GM19023 (cell line): ENCODE data around the gene KIF17.
A peak's percentile ranks its signal among the peaks of the same experiment; 100 is the strongest.

Experiments
- ATAC-seq: cut with Tn5 transposase; IDR thresholded peaks from one replicate; pipeline ENCODE4 v1.9.1; 2021; ENCODE audit warnings: mild to moderate bottlenecking, moderate library complexity; ENCODE audit not compliant: unreplicated experiment

The KIF17 gene

GRCh38 chr1:20712215-20712577 is 5.6 kb downstream of the KIF17 start:
- ATAC-seq: no peak

GRCh38 chr1:20711285-20712214 is 6.3 kb downstream of the KIF17 start:
- no peak for ATAC-seq

- no peak for ATAC-seq
Measured at GRCh38 chr1:20710469-20711284, 7.1 kb downstream of the KIF17 start.

DNA sequence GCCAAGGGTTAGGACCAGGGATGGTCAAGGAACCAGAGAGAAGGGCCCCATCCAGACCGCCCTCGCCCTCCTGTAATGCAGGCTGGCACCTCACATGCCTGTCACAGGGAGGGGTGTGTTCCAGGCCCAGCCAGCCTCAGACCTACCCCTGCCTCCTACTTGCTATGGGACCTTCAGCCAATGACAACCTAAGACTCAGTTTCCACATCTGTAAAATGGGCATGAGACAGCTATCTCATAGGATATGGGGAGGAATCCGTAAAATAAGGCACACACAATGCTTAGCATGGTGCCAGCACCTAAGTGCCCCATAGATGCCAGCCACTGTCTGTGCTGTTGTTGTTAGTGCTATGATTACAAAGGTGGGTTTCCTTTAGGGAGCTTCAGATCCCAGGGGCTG is 7.9 kb downstream of the KIF17 start:
- no peak for ATAC-seq

- ATAC-seq: no peak
Measured at GRCh38 chr1:20708891-20709290, 8.9 kb downstream of the KIF17 start.

DNA sequence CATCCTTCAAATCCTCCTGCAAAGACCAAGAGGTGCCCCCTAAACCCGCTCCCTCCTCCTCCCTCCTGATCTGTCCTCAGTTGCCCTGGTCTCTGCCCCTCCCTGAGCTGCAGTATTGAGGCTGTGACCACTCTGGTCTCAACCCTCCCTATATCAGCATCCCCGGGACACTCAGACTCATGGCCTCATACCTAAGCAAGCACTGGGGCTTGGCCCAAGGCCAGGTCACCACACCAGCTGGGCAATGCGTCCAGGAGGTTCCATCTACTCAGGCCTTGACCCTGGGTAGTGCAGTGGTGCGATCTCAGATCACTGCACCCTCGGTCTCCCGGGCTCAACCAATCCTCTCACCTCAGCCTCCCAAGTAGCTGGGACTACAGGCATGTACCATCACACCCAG is 9.8 kb downstream of the KIF17 start:
- ATAC-seq: no peak

DNA sequence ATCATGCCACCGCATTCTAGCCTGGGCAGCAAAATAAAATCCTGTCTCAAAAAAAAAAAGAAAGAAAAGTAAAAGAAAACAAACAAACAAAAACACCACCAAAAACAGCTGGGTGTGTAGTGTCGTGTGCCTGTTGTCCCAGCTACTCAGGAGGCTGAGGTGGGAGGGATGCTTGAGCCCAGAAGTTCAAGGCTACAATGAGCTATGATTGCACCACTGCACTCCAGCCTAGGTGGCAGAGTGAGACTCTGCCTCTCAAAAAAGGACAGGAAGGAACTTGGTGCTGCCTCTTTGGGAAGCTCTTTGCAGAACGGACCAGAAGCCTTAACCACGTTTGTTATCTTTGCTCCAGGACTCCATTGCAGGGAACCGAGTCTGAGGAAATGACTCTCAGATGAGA is 11.0 kb downstream of the KIF17 start:
- ATAC-seq: no peak

DNA sequence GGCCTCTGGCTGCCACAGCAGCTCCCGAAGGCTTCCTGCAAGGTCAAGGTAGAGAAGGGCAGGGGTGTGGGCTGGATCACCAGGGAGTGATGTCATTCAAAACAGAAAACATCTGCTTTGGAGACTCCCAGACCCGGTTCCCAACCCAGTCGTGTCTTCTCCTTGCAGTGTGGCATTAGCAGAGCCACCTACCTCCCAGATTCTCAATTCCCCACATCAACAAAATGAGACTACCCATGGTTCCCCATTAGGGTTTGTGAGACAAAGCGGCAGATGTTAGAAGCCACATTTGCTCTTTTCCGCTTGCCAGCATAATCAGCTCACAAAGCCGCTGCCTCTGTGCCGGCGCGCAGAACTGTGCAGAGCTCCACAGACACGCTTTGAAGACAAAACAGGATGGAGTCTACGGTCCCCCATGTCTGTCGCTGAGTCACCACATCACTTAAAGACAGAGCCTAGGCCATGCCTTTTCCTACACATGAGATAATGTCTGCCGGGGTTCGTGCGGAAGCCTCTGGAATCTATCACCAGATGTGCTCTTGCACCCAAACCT is 12.5 kb downstream of the KIF17 start:
- no peak for ATAC-seq

DNA sequence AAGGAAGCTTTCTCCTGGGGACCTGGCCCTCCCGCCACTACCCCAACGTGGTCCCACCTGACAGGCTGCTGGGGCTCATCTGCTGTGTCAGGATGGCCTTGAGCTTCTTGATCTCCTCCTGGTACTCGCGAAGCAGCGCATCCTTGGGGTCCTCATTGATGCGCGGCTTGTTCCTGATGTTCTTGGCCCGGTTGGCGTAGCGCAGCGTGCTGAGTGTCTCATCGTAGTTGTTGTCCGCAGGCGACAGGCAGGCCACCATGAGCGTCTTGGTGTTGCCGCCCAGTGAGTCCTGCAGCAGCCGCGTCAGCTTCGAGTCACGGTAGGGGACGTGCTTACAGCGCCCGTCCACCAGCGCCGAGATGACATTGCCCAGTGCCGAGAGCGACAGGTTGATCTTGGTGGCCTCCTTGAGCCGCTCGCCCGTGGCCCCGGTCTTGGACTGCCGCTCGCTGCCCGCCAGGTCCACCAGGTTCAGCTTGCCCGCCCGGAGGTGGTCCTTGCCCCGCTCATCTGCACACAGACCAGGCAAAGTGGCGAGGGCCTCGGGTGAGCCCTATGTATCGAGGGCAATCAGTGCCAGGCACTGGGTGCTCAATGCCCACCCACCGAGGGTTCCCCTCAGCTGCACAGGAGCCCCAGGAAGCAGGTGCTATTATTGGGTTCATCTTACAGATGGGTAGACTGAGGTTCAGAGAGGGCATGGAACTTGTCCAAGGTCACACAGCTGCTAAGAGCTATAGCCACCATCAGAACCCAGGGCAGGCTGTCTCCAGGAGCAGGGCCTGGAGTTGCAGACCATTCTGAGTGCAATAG is 13.2 kb downstream of the KIF17 start:
- no peak for ATAC-seq

GRCh38 chr1:20703124-20703756 is 14.6 kb downstream of the KIF17 start:
- no peak for ATAC-seq

- ATAC-seq: no peak
Measured at GRCh38 chr1:20702416-20702815, 15.4 kb downstream of the KIF17 start.

DNA sequence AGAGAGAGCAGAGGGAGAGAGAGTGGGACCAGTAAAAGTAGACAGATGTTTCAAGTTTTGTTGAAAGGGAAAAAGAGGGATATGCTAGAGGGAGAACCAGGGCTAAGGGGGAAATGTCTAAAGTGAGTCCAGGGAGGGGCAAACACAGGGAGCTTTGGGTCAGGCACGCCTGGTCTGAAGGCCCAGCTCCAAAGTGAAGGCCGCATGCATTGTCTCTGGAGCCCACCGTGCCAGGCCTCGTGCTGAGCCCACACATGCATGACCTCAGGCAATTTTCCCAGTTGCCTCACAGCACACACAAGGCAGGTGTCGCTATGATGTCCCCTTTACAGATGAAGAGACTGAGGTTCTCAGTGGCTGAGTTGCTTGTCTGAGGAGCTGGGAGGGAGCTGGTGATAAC is 16.0 kb downstream of the KIF17 start:
- ATAC-seq: no peak

DNA sequence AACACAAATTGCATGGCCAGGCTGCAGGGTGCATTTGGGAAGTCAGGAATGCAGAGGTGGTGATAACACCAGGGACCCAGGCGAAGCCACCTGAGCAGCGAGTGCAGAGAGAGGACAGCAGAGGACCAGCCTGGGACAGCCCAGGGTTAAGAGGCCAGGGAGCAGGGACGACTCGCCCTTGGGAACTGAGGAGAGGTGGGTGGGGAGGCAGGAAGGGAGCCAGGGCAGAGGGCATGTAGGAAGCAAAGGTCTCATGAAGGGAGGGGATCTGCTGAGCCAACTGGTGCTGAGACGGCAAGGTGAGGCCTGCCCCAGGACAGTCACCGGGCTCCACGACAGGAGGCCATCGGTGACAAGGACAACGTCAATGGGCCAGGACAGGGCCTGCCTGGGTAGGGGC is 16.4 kb downstream of the KIF17 start:
- no peak for ATAC-seq

DNA sequence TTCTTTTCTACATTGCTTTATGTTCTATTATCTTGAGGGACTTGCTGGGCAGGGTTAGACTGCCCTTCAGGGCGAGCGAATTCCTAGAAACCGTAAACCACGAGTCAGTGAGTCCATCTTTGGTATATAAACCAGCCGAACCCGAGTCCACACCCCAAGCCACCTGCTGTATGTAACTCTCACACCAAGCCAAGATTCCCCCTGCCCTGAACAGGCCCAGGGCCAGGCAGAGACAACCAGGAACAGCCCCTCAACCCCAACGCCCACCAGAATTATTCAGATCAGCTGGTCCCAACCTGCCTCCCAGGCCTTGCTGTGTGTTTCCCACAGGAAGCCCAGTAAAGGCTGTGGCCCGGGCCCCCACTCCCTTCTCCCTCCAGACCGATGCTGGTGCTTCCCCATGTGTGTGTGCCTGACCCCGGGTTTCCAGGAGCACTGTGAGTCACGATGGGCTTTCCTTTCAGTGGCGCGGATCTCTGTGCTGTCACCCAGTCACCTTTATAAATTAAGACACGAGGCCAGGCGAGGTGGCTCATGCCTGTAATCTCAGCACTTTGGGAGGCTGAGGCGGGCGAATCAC is 17.1 kb downstream of the KIF17 start:
- no peak for ATAC-seq

- no peak for ATAC-seq
Measured at GRCh38 chr1:20699558-20699957, 18.2 kb downstream of the KIF17 start.

GRCh38 chr1:20698195-20698910 is 19.5 kb downstream of the KIF17 start:
- ATAC-seq: no peak

DNA sequence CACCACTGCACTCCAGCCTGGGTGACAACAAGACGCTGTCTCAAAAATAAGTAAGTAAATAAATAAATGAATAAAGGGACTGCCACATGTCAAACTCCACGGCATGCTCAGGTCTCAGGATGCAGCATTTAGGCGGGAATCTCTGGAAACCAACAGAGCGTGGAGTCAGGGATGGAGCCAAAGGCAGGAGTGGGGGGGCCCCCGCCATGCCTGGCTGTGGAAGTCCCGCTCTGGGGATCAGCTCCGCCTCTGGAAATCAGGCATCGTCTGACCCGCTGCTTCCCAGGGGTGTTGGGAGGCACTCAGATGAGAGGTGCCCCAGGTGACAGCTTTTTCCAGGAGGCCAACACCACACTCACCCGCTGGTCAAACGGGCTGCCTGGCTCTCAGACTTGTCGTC is 20.2 kb downstream of the KIF17 start:
- no peak for ATAC-seq

- ATAC-seq: peak; percentile 71
Measured at GRCh38 chr1:20696397-20697333, 21.1 kb downstream of the KIF17 start.
